ENCODE results near the gene TAMALIN.

DNA sequence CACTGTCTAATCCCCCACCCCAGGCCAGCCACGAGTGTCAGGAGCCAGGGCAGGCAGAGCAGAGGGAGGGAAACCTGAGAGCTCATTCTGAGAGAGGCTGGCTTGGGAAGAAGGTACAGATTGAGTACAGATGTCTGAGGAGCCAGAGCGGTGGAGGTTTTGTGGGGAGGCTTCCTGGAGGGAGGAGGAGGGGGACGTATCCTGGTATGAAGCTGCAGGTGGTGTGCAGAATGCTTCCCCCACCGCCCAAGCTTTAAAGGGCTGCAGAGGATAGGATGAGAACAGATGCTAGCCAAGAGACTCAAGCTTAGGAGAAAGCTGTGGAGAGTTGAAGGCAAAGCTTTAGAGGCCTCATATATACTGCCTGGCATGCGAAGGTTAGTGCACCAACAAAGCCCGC is 3.2 kb upstream of the TAMALIN start:
- TF ChIP-seq, protein P1, sequence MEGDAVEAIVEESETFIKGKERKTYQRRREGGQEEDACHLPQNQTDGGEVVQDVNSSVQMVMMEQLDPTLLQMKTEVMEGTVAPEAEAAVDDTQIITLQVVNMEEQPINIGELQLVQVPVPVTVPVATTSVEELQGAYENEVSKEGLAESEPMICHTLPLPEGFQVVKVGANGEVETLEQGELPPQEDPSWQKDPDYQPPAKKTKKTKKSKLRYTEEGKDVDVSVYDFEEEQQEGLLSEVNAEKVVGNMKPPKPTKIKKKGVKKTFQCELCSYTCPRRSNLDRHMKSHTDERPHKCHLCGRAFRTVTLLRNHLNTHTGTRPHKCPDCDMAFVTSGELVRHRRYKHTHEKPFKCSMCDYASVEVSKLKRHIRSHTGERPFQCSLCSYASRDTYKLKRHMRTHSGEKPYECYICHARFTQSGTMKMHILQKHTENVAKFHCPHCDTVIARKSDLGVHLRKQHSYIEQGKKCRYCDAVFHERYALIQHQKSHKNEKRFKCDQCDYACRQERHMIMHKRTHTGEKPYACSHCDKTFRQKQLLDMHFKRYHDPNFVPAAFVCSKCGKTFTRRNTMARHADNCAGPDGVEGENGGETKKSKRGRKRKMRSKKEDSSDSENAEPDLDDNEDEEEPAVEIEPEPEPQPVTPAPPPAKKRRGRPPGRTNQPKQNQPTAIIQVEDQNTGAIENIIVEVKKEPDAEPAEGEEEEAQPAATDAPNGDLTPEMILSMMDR (IDR thresholded peaks at IDR 0.05), result no peak
- TF ChIP-seq POLR2A (IDR thresholded peaks at IDR 0.05) (no peak), POLR2AphosphoS5 (IDR thresholded peaks at IDR 0.05) (no peak), EP300 (IDR thresholded peaks at IDR 0.05) (no peak)

Measured in suprapubic skin (tissue), 4 donors.